Skeletal muscle satellite cell (primary cell): Measurements from ENCODE around the gene ZFP3.
A peak's percentile ranks its signal among the peaks of the same experiment; 100 is the strongest.

ENCODE experiments used
- H3K27me3 ChIP-seq: 2 replicates; pipeline ENCODE4 v1.7.0; 2013; ENCODE audit warnings: low read length; ENCODE audit not compliant: control insufficient read depth, insufficient read depth
- H3K36me3 ChIP-seq: 2 replicates; pipeline ENCODE4 v1.7.0; 2013; ENCODE audit warnings: mild to moderate bottlenecking, control low read depth, low read length; ENCODE audit not compliant: insufficient read depth
- H3K4me1 ChIP-seq: 2 replicates; pipeline ENCODE4 v1.7.0; 2013; ENCODE audit warnings: low read length; ENCODE audit not compliant: control insufficient read depth, insufficient read depth
- H3K4me2 ChIP-seq: 2 replicates; pipeline ENCODE4 v1.7.0; 2013; ENCODE audit warnings: mild to moderate bottlenecking, low read length
- H3K4me3 ChIP-seq: 2 replicates; pipeline ENCODE4 v1.7.0; 2013; ENCODE audit warnings: low read length
- H3K9ac ChIP-seq: 2 replicates; pipeline ENCODE4 v1.7.0; 2013; ENCODE audit warnings: mild to moderate bottlenecking, low read depth, low read length, moderate library complexity
- H3K9me3 ChIP-seq: replicated peaks from 2 replicates; pipeline ENCODE4 v1.7.0; 2013; ENCODE audit warnings: mild to moderate bottlenecking, control low read depth, low read length

The ZFP3 gene

DNA sequence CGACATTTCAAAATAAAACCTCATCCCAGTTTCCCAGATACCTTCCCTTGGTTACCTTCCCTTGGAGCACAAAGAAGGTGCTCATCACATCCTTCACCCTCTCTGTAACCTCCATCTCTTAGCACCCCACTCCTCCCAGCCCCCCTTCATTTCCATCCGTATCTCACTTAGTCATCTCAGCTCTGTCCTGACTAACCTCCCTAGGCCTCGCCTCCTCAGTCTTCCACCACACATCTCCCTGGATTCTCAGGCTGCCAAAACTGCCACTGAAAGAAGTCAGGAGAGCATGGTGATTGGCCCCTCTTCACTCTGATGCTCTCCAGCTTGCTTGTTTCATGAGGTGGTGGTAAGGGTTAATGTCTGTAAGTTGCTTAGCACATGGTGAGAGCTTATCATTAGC, 2.3 kb downstream of the ZFP3 start:
- Histone ChIP-seq H3K4me1 (peaks cover 11% of the 10 kb centered on the region), H3K27me3 (no peaks in the 10 kb centered on the region), H3K9ac (no peak overlapping the region), H3K4me3 (no peak overlapping the region), H3K36me3 (no peaks in the 10 kb centered on the region), H3K9me3 (no peaks in the 10 kb centered on the region), H3K4me2 (no peak overlapping the region)

DNA sequence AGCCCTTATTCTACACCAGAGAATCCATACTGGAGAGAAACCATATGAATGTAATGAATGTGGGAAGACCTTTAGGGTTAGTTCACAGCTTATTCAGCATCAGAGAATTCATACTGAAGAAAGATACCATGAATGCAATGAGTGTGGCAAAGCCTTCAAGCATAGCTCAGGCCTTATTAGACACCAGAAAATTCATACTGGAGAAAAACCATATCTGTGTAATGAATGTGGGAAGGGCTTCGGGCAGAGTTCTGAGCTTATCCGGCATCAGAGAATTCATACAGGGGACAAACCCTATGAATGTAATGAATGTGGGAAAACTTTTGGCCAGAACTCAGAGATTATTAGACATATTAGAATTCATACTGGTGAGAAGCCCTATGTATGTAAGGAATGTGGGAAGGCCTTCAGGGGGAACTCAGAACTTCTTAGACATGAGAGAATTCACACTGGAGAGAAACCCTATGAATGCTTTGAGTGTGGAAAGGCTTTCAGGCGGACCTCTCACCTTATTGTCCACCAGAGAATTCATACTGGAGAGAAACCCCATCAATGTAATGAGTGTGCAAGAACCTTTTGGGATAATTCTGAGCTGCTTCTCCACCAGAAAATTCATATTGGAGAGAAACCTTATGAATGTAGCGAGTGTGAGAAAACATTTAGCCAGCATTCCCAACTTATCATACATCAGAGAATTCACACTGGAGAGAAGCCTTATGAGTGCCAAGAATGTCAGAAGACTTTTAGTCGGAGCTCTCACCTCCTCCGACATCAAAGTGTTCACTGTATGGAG, 14.1 kb downstream of the ZFP3 start:
- H3K27me3 ChIP-seq = peaks cover 13% of the 10 kb centered on the region

DNA sequence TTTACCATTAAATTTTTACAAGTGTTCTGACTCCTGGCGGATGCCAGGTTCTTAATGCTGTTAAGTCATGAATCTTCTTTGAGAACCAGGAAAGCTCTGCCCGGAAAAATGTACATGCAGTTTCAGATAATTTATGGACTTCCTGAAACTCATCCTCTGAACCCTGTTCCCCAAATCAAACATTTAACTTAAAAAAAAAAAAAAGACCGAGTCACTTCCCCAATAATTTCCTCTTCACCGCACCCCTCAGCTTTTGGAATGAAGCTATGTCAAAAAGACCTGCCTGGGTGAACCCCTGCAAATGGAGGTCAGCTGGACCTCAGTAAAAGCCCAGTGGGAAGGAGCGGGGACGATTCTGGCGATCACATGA, 18.4 kb downstream of the ZFP3 start:
- Histone ChIP-seq H3K4me1 (no peaks in the 10 kb centered on the region), H3K9ac (no peak overlapping the region), H3K4me3 (no peak overlapping the region), H3K27me3 (peaks cover 13% of the 10 kb centered on the region), H3K36me3 (peaks cover 2% of the 10 kb centered on the region), H3K4me2 (no peak overlapping the region), H3K9me3 (peaks cover 62% of the 10 kb centered on the region)

More for the DNA sequence above, 14.1 kb downstream of the ZFP3 start:
- no peak overlapping the region for H3K4me3 ChIP-seq
- H3K9me3 ChIP-seq = peaks cover 71% of the 10 kb centered on the region
- no peak overlapping the region for H3K4me2 ChIP-seq
- H3K4me1 ChIP-seq = no peaks in the 10 kb centered on the region
- H3K9ac ChIP-seq = no peak overlapping the region
- H3K36me3 ChIP-seq = peaks cover 5% of the 10 kb centered on the region

DNA sequence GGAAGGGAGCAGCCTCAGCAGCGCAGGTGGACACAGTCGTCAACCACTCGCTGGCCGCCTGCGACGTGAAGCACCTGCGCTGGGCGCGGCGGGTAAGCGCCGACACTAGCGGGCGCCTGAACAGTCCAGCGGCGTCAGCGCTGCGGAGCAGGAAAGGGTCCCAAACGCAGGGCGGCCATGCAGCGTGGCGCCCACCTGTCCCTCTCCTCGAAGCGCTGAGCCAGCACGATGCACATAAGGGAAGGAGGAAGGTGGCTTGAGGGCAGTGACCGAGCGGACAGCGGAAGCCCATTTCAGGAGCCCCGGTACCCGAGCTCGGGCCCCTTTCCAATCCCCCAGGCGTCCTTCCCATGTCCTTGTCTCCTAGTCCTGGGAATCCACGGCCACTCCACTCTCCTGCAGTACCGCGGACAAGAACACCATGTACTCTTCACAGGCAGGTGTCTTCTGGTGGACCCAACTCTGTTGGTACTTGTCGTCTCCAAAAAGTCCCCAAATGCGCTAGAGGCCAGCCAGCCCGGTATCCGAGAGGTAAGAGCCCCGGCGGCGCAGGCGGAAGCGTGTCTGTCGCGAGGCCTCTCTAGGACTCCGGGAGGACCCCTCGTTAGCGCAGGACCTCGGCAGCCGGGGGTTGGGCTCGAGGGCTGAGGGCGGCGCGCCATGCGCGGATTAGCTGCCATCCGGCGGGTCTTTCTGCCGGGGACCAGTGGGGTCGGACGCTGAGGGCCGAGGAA, 19.0 kb downstream of the ZFP3 start:
- Histone ChIP-seq H3K4me2 (no peak overlapping the region), H3K27me3 (peaks cover 13% of the 10 kb centered on the region), H3K4me3 (no peak overlapping the region), H3K4me1 (no peaks in the 10 kb centered on the region), H3K36me3 (no peaks in the 10 kb centered on the region), H3K9ac (no peak overlapping the region), H3K9me3 (peaks cover 56% of the 10 kb centered on the region)

DNA sequence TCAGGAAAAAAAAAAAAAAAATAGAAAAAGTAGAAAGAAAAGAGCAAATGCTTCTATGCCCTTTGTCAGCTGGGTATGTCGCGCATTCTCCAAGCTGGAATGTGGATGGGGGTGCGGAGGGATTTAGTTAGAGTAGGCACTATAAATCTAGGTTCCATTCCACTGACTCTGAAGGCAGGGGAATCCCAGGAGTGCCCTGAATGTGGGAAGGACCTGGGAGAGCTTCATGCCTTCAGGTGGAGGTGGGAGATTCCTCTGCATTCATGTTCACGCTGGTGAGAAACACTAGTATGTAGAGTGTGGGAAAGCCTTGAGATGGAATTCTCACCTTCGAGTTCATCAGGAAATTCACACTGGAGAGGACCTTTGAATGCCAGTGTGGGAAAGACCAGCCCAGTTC, 21.0 kb downstream of the ZFP3 start:
- Histone ChIP-seq H3K9me3 (peaks cover 38% of the 10 kb centered on the region), H3K4me2 (no peak overlapping the region), H3K27me3 (peaks cover 13% of the 10 kb centered on the region), H3K4me3 (no peak overlapping the region), H3K36me3 (no peaks in the 10 kb centered on the region), H3K9ac (no peak overlapping the region), H3K4me1 (no peaks in the 10 kb centered on the region)

DNA sequence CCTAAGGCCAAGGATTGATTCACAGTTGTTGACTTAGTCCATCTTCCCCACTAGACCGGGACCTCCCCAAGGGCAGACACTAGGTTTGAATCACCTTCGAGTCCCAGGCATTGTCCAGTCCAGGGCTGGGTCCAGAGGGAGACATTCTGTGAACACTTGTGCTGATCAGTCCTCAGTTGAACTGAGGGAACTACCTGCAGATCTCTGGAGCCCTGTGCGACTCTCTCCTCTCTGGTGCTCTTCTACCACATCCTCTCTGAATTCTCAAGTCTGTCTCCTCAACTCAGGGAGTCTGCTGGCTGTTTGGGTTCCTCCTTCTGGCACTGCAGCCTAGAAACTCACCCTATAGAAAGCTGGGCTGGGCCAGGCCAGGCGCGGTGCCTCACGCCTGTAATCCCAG, 22.6 kb downstream of the ZFP3 start:
- Histone ChIP-seq H3K4me2 (no peak overlapping the region), H3K9ac (no peak overlapping the region), H3K4me3 (no peak overlapping the region), H3K36me3 (peaks cover 5% of the 10 kb centered on the region), H3K9me3 (peaks cover 33% of the 10 kb centered on the region), H3K4me1 (no peaks in the 10 kb centered on the region), H3K27me3 (peaks cover 13% of the 10 kb centered on the region)

DNA sequence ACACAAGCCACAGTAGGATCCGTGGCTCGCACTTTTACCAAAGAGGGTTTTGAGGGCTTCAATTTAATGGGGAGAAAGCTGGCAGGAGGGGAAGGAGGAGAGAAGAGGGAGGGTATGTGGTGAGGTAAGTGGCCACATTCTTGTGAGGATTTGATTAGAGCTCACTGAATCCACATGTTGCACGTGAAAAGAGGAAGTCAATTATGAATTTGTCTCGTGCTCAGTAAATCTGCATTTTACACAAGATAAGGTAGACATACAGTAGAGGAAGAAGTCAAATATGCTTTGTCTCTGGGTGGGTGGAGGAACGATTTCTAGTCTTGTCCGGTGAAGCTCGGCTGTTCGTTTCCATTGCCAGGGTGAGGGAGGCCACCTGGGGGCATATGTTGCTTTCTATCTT, 32.5 kb downstream of the ZFP3 start:
- Histone ChIP-seq H3K9ac (peak overlapping the region; percentile 80), H3K4me3 (peak overlapping the region; percentile 93), H3K36me3 (peaks cover 27% of the 10 kb centered on the region), H3K27me3 (peaks cover 6% of the 10 kb centered on the region), H3K9me3 (peaks cover 9% of the 10 kb centered on the region), H3K4me2 (peak overlapping the region; percentile 94), H3K4me1 (peaks cover 6% of the 10 kb centered on the region)

DNA sequence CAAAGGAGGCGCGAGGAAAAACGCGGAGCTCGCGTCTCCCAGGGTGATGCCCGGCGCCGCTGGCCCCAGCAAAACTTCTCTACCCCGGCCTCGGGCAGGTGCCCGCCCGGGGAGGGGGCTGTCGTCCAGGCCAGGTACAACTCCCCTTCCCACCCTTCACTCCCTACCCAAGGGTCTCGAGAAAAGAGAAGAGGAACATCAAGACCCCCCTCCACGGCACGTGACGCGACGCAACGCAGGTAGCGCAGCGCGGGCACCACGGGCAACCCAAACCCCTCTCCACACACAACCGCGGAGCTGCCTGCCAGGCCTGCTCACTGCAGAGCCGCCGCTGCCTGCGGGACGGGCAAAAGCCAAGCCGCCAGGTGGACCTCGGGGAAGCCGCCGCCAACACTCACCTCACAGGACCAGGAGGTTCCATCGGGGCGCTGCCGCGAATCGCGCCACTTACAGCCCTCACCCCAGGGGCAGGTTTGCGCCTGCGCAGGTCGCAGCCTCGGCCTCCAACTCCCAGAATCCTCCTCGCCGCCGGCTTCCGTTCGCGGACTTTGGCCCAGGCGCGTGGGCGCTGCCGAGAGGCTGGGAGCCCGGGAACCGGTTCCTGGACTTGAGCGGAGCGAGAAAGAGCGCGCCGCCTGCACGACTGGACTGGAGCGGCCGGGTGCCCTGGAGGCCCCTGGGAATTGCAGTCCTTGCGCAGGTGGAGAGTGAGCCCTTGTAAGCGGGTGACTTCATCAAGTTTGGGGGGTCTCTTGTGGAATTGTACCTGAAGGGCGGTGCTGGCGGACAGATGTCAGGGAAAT, 33.3 kb downstream of the ZFP3 start, which contains the start of gene ZNF232:
Gene ZNF232, minus strand, starts transcription at position 477 of the 803 bp plus-strand sequence. Its CDS starts 56 bp downstream, at position 421.
- H3K36me3 ChIP-seq = peaks cover 19% of the 10 kb centered on the region
- H3K4me2 ChIP-seq = peak within 1 kb of the TSS; percentile 94
- H3K9ac ChIP-seq = peak within 1 kb of the TSS; percentile 80
- peaks cover 6% of the 10 kb centered on the region for H3K4me1 ChIP-seq
- peak within 1 kb of the TSS; percentile 93 for H3K4me3 ChIP-seq
- peaks cover 3% of the 10 kb centered on the region for H3K9me3 ChIP-seq
- peaks cover 14% of the 10 kb centered on the region for H3K27me3 ChIP-seq

DNA sequence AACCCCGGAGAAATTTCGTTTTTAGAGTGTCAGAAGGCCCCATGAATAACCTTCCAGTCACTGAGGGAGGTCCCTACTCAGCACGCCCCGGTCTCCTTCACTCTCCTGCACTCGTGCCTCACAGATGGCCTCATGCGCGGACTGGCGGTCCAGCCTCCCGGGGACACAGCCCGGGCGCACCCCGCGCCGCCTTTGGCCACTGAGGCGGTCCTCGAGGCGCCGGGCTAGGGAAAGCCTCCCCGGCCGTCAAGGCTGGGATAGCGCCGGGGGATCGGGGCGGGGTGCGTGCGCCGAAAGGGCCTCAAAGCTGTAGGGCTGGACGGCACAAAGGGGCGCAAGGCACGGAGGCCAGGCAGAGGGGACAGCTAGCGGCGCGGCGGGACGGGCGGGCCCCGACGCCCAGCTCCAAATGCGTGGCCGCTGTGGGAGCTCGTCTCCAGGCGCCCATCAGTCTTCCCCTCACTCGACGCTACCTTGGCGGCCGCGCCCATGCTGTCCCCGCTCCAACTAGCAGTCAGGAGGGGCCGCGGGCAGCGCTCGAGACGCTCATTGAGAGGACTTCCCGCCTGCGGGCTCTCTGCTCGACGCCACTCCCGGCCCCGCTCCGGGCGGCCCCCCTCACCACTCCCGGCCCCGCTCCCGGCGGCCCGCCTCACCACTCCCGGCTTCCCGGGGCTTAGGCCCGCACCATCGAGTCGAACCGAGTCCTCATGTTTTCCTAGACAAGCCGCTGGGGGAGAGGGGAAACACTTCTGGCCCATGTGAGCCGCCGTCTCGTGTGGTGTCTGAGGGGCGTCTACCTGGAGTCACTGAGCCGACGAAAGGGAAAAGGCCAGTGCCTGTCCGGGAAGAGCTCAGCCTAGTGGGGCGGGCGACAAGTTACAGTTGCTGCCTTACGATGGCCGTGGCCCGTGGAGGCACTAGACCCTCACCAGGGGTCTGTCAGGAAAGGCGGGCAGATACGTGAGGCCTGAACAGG, 37.7 kb downstream of the ZFP3 start, which contains the start of gene USP6:
Gene USP6, plus strand, starts transcription at position 360 of the 979 bp plus-strand sequence. CDS start 14,336 bp downstream, outside the sequence.
- no peak within 1 kb of the TSS for H3K4me2 ChIP-seq
- no peaks in the 10 kb centered on the region for H3K9me3 ChIP-seq
- H3K9ac ChIP-seq = no peak within 1 kb of the TSS
- peaks cover 3% of the 10 kb centered on the region for H3K4me1 ChIP-seq
- peaks cover 41% of the 10 kb centered on the region for H3K27me3 ChIP-seq
- H3K36me3 ChIP-seq = no peaks in the 10 kb centered on the region
- H3K4me3 ChIP-seq = no peak within 1 kb of the TSS

DNA sequence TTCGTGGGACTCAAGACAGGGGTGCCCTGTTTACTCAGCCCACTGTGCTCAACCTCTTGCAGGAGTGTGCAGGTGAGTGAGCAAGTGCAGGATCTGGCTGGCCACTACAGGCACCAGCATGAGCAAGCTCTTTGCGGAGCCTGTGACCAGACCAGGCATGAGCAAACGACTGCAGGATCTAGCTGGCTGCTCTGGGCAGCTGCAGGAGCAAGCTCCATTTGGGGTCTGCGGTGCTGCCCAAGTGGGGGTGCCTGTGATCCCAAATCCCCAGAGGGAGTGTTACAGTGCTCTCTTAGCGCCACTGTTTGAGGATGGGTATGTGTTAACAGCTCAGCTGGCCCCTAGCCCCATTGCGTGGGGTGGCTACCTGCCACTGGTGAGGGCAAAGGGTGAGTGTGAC, 40.0 kb downstream of the ZFP3 start:
- Histone ChIP-seq H3K4me3 (no peak overlapping the region), H3K36me3 (no peaks in the 10 kb centered on the region), H3K4me2 (no peak overlapping the region), H3K9ac (no peak overlapping the region), H3K9me3 (no peaks in the 10 kb centered on the region), H3K4me1 (peaks cover 5% of the 10 kb centered on the region), H3K27me3 (peaks cover 58% of the 10 kb centered on the region)
